Measurements from ENCODE around the gene RERE. TPM values are rescaled to one million over a fixed set of nuclear protein-coding genes. Genes with fewer than 3 reads are reported as not detected.
"Not testable (repeated sequence)": the region's sequence is repeated elsewhere in the genome, so short reads cannot be mapped to it uniquely, and the experiment has no call there.

RERE gene
- total RNA-seq, 4 donors from 2014 or later: 118 to 244 (median 131) TPM

DNA sequence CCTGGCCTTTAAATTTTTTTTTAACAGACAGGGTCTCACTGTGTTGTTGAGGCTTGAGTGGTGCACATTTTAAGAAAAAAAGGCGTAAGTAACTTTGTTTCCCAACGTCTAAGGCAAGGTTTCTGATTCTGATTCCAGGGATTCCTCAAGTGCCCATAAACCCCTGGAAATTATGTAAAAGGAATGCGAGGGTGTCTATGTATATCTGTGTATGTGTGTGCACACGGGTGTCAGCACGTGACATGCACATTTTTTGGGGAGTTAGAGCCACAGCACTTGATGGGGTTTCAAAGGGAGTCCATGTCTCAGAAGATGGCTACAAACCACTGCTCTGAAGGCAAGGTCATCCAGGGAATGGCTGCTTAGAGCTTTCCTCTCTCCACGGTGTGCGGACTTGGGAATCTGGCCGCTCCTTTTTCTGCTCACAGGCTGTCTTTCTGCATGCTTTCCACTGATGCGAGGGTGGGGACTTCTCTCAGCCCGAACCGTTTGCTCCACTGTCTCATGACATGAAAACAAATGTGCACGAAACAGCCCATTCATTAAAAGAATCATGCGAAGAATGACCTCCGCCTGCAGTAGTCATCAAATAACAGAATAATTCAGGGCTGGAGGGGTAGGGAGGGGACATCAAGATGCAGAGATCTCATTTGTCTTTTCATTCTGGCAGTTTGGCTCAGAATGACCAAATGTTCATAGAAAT lies 18.7 kb upstream of the RERE start:
- Histone ChIP-seq H3K36me3 (no peaks in the 10 kb centered on the region), H3K4me3 (replicated peaks in 1 of 3) (no peak overlapping the region), H3K27me3 (no peaks in the 10 kb centered on the region), H3K27ac (no peak overlapping the region), H3K4me1 (no peaks in the 10 kb centered on the region), H3K9me3 (no peaks in the 10 kb centered on the region)
- no peak for TF ChIP-seq POLR2A (IDR thresholded peaks at IDR 0.05)
- TF ChIP-seq, protein P1, sequence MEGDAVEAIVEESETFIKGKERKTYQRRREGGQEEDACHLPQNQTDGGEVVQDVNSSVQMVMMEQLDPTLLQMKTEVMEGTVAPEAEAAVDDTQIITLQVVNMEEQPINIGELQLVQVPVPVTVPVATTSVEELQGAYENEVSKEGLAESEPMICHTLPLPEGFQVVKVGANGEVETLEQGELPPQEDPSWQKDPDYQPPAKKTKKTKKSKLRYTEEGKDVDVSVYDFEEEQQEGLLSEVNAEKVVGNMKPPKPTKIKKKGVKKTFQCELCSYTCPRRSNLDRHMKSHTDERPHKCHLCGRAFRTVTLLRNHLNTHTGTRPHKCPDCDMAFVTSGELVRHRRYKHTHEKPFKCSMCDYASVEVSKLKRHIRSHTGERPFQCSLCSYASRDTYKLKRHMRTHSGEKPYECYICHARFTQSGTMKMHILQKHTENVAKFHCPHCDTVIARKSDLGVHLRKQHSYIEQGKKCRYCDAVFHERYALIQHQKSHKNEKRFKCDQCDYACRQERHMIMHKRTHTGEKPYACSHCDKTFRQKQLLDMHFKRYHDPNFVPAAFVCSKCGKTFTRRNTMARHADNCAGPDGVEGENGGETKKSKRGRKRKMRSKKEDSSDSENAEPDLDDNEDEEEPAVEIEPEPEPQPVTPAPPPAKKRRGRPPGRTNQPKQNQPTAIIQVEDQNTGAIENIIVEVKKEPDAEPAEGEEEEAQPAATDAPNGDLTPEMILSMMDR (IDR thresholded peaks at IDR 0.05): no peak
- no peak for DNase-seq
- intact Hi-C loops (cut with DNase I): no loop called here
- 76 to 83% methylated on average over 14 of the region's 14 CpGs for WGBS, 2 donors

DNA sequence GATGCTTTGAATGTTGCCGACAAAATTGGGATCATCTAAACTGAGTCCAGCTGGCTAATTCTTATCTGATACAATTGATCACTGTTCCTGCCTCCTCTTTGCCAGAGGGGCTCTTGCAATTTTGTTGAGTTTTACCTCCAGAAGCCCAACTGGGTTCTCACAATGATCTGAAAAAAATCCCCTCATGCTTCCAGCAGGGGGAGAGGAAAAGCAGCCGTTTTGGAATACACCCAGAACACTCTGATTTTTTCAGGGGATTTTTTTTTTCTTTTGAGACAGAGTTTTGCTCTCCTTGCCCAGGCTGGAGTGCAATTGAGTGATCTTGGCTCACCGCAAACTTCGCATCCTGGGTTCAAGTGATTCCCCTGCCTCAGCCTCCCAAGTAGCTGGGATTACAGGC lies 13.9 kb upstream of the RERE start:
- WGBS, 2 donors: 41 to 44% methylated on average over 4 of the region's 4 CpGs
- TF ChIP-seq, protein P1 (IDR thresholded peaks at IDR 0.05): peak in 3 of 6 experiments; percentile 13 to 19 (median 16)
- TF ChIP-seq POLR2A (IDR thresholded peaks at IDR 0.05): no peak
- Histone ChIP-seq H3K36me3 (no peaks in the 10 kb centered on the region), H3K27ac (no peak overlapping the region), H3K27me3 (no peaks in the 10 kb centered on the region), H3K9me3 (no peaks in the 10 kb centered on the region), H3K4me1 (no peaks in the 10 kb centered on the region), H3K4me3 (replicated peaks in 1 of 3) (no peak overlapping the region)
- no peak for DNase-seq
- intact Hi-C loops (cut with DNase I): no loop called here

DNA sequence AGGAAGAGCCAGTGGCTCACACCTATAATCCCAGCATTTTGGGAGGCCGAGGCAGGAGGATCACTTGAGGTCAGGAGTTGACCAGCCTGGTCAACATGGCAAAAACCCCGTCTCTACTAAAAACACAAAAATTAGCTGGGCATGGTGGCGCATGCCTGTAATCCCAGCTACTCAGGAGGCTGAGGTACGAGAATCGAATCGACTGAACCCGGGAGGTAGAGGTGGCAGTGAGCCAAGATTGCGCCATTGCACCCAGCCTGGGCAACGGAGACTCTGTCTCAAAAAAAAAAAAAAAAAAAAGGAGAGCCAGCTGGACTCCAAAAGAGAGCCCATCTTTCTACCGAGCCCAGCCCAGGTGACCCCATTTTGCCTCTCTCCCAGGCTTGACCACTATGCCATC lies 13.3 kb upstream of the RERE start:
- H3K27ac ChIP-seq; H3K27me3 ChIP-seq; H3K4me3 ChIP-seq (replicated peaks in 1 of 3); H3K36me3 ChIP-seq; DNase-seq; H3K4me1 ChIP-seq; H3K9me3 ChIP-seq; intact Hi-C loops (cut with DNase I): not testable (repeated sequence)
- 85 to 93% methylated on average over 10 of the region's 10 CpGs for WGBS, 2 donors

DNA sequence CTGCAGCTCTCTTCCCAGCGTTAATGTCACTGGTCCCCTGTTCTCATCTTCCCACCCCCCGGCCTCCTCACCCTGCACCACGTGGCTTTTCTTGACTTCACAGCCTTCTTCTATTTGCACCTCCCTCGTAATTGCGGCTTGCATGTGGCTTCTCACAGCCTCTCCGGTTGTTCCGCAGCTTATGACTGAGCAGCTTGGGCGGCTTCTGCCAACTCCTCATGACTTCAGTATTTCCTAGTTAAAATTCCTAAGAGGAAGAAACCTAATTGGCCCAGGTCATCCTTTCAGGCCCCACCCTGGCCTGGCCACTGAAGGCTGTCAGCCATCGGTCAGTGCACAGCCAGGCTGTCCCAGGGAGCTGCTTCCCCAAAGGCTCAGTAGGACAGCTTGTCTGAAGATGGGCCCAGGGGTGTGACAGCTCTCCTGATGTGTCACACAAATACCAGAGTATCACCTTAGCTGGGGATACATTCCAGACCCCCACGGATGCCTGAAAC lies 8.6 kb upstream of the RERE start:
- Histone ChIP-seq H3K27ac (no peak overlapping the region), H3K27me3 (no peaks in the 10 kb centered on the region), H3K4me1 (peaks cover 14 to 16% of the 10 kb centered on the region in 2 donors), H3K4me3 (replicated peaks in 1 of 3) (no peak overlapping the region), H3K9me3 (no peaks in the 10 kb centered on the region), H3K36me3 (no peaks in the 10 kb centered on the region)
- WGBS, 2 donors: 87 to 88% methylated on average over 10 of the region's 10 CpGs
- no peak for DNase-seq
- intact Hi-C loops (cut with DNase I): no loop called here
- TF ChIP-seq POLR2A (IDR thresholded peaks at IDR 0.05): no peak
- TF ChIP-seq, protein P1 (IDR thresholded peaks at IDR 0.05): no peak

DNA sequence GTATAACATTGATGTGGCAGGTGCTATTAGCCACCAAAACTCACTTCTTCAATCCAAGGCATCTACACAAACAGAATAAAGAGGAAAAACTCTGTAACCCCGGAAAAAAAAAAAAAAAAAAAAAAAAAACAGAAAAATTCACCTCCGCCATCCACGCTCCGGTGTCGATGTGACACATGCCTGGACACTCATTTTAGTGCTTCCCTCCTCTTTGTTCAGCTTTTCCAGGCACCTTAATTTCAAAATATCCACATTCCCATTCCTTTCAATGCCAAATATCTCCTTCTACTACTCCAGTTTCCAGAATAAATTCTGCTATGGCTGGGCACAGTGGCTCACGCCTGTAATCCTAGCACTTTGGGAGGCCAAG lies 5.8 kb upstream of the RERE start:
- DNase-seq: no peak
- Histone ChIP-seq H3K27ac (peak overlapping the region in 1 of 3 donors; percentile 61), H3K9me3 (no peaks in the 10 kb centered on the region), H3K36me3 (no peaks in the 10 kb centered on the region), H3K4me1 (peaks cover 17 to 22% of the 10 kb centered on the region in 2 donors), H3K27me3 (no peaks in the 10 kb centered on the region), H3K4me3 (replicated peaks in 1 of 3) (no peak overlapping the region)
- intact Hi-C loops (cut with DNase I): no loop called here
- TF ChIP-seq, protein P1 (IDR thresholded peaks at IDR 0.05): no peak
- TF ChIP-seq POLR2A (IDR thresholded peaks at IDR 0.05): no peak
- 76 to 78% methylated on average over 6 of the region's 6 CpGs for WGBS, 2 donors

All from thyroid gland (tissue), 4 donors.